Measurements from ENCODE around the gene OSBPL9. TPM values are rescaled to one million over a fixed set of nuclear protein-coding genes. Genes with fewer than 3 reads are reported as not detected.

The OSBPL9 gene
- total RNA-seq, 6 experiments from 2014 or later: 39.8 to 54.2 (median 44.8) TPM

DNA sequence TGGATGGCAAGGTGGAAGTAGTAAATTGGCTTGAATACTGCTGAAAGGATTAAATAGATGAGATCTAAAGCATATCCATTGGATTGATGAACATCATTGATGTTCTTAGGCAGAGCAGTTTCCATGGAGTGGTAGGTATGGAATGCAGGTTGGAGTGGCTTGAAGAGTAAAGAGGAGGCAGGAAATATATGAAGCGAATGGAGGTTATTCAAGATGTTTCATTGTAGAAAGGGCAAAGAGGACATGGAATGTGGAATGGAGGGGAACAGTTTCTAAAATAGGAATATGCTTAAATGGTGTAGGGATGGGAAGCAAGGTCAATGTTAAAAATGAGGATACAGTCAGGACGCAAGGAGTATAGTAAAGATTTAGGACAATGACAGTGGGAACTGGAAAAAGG, 6.1 kb downstream of the OSBPL9 start:
- H3K27me3 Mint-ChIP-seq (ENCODE audit: insufficient read depth): no peaks in the 10 kb centered on the region
- H3K9me3 Mint-ChIP-seq: no peaks in the 10 kb centered on the region
- H3K27ac Mint-ChIP-seq: peak overlapping the region; percentile 69
- no peaks in the 10 kb centered on the region for H3K36me3 Mint-ChIP-seq (ENCODE audit: low read depth)
- no peak overlapping the region for H3K4me3 Mint-ChIP-seq
- TF ChIP-seq, protein P1, sequence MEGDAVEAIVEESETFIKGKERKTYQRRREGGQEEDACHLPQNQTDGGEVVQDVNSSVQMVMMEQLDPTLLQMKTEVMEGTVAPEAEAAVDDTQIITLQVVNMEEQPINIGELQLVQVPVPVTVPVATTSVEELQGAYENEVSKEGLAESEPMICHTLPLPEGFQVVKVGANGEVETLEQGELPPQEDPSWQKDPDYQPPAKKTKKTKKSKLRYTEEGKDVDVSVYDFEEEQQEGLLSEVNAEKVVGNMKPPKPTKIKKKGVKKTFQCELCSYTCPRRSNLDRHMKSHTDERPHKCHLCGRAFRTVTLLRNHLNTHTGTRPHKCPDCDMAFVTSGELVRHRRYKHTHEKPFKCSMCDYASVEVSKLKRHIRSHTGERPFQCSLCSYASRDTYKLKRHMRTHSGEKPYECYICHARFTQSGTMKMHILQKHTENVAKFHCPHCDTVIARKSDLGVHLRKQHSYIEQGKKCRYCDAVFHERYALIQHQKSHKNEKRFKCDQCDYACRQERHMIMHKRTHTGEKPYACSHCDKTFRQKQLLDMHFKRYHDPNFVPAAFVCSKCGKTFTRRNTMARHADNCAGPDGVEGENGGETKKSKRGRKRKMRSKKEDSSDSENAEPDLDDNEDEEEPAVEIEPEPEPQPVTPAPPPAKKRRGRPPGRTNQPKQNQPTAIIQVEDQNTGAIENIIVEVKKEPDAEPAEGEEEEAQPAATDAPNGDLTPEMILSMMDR (IDR thresholded peaks at IDR 0.05): no peak
- DNase-seq: no peak
- peaks cover 83% of the 10 kb centered on the region for H3K4me1 Mint-ChIP-seq (ENCODE audit: low read depth)

DNA sequence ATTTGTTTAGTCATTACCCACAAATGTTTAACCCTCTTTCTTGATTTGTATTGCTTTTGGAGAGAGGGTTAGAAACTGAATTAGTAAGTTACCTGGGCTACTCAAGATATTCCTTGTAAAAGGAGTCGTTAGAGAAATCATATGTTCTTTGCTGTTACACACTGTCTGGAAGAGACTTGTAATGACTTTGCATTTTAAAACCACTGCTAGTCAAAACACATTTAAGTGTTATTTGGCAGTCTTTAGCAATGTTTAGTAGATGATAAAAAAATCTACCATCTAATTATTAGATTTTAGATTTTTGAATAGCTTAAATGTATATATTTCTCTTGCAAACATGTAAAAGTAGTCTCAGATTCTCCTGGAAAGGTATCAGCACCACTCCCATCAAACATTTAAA, 6.6 kb downstream of the OSBPL9 start:
- Mint-ChIP-seq H3K27me3 (ENCODE audit: insufficient read depth) (no peaks in the 10 kb centered on the region), H3K27ac (no peak overlapping the region), H3K4me1 (ENCODE audit: low read depth) (peaks cover 79% of the 10 kb centered on the region), H3K9me3 (no peaks in the 10 kb centered on the region), H3K4me3 (no peak overlapping the region), H3K36me3 (ENCODE audit: low read depth) (no peaks in the 10 kb centered on the region)
- TF ChIP-seq, protein P1 (IDR thresholded peaks at IDR 0.05): no peak
- no peak for DNase-seq

DNA sequence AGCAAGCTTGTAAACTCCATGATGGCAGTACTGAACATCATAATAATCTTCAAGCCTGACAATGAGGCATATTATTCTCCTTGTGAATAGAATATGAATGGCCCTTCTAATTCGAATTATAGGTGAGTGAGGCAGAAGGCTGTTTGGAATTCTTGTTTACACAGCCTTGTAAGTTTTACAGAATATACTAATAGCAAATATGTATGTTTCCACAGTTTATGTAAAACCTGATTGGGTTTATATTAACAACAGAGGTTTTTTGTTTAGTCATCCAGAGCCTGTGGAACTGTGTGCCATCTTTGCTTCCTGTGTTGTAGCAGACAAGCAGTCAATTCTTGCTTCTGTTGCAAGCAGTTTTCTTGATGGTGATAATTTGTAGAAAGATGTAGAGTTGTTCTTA, 8.0 kb downstream of the OSBPL9 start:
- Mint-ChIP-seq H3K4me3 (no peak overlapping the region), H3K27ac (peak overlapping the region; percentile 83), H3K9me3 (no peaks in the 10 kb centered on the region), H3K4me1 (ENCODE audit: low read depth) (peaks cover 75% of the 10 kb centered on the region), H3K36me3 (ENCODE audit: low read depth) (no peaks in the 10 kb centered on the region), H3K27me3 (ENCODE audit: insufficient read depth) (no peaks in the 10 kb centered on the region)
- TF ChIP-seq, protein P1 (IDR thresholded peaks at IDR 0.05): no peak
- no peak for DNase-seq

DNA sequence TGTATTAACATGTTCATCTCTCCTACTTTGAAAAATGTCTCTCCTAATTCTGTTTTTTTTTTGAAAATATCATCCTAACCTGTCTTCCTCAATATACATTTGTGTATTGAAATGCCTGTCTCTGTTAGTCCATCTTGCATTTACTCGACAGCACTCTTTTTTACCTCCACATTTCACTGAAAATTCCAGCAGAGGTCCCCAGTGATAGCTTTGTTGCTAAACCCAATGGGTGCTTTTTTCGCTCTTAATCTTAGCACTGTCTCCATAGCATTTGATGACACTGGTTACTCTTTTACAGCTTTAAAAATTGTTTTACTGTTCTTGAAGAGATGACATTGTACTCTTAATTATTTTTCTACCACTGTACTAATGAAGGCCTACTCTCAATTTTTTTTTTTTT, 10.8 kb downstream of the OSBPL9 start:
- Mint-ChIP-seq H3K36me3 (ENCODE audit: low read depth) (no peaks in the 10 kb centered on the region), H3K27ac (no peak overlapping the region), H3K9me3 (no peaks in the 10 kb centered on the region), H3K4me3 (no peak overlapping the region), H3K4me1 (ENCODE audit: low read depth) (peaks cover 53% of the 10 kb centered on the region), H3K27me3 (ENCODE audit: insufficient read depth) (no peaks in the 10 kb centered on the region)
- TF ChIP-seq, protein P1 (IDR thresholded peaks at IDR 0.05): peak; percentile 73
- DNase-seq: peak; percentile 59

DNA sequence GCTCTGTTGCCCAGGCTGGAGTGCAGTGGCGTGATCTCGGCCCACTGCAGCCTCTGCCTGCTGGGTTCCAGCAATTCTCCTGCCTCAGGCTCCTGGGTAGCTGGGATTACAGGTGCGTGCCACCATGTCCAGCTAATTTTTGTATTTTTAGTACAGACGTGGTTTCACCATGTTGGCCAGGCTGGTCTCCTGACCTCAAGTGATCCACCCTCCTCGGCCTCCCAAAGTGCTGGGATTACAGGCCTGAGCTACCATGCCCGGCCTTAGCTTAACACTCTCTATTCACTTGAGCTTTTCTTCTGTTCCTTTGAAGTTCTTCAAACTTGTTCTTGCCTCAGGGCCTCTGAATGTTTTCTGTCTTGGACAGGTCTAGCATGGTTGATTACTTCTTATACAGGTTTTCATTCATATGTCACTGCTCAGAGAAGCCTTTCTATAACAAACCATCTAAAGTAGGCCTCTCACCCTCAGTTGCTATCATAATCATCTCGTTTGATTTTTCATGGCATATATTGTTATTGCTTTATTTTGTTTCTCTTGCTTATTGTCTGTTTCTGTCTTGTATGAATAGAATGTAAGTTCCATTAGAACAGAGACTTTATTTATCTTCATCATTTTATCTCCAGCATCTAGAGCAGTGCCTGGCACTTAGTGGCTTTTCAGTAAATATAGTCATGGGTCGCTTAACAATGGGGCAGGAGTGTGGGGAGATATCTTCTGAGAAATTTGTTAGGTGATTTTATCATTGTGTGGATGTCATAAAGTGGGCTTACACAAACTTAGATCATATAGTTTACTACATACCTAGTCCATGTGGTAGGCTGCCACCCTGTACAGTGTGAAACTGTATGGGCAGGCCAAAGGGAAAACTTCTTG, 12.1 kb downstream of the OSBPL9 start:
- TF ChIP-seq, protein P1 (IDR thresholded peaks at IDR 0.05): no peak
- Mint-ChIP-seq H3K9me3 (no peaks in the 10 kb centered on the region), H3K27me3 (ENCODE audit: insufficient read depth) (no peaks in the 10 kb centered on the region), H3K4me1 (ENCODE audit: low read depth) (peaks cover 47% of the 10 kb centered on the region), H3K4me3 (no peak overlapping the region), H3K36me3 (ENCODE audit: low read depth) (no peaks in the 10 kb centered on the region; the same call in 1 of the 2 replicates), H3K27ac (0 out of 2 replicates have a peak overlapping the region, but pooled peaks have one; percentile 1)
- no peak for DNase-seq

Measured in HFFc6 (cell line).